Right cardiac atrium (tissue), 5 donors: ENCODE measurements around the gene ZNF547. TPM values are rescaled to one million over a fixed set of nuclear protein-coding genes. Genes with fewer than 3 reads are reported as not detected.
A peak's percentile ranks its signal among the peaks of the same experiment; 100 is the strongest.

ENCODE experiments used
- ATAC-seq, 2 donors: fragments of 200-7000 bp; cut with Tn5 transposase; one replicate each; pipeline versions ENCODE4 v1.8.0 to v1.9.1; 2020; ENCODE audit warnings: moderate library complexity in 2 of 2, mild to moderate bottlenecking in 1 of 2
- DNase-seq, 3 donors: peaks; one replicate each; pipeline ENCODE4 v3.0.0-alpha.2; 2020
- H3K27ac ChIP-seq: one replicate; pipeline ENCODE4 v1.5.1; 2013; ENCODE audit warnings: mild to moderate bottlenecking, low read length, control low read depth, moderate library complexity
- H3K27me3 ChIP-seq: one replicate; pipeline ENCODE4 v1.6.1; 2013; ENCODE audit not compliant: control insufficient read depth, insufficient read depth
- H3K4me1 ChIP-seq: one replicate; pipeline ENCODE4 v1.6.1; 2013; ENCODE audit warnings: low read length; ENCODE audit not compliant: control insufficient read depth, insufficient read depth
- H3K4me3 ChIP-seq: one replicate; pipeline ENCODE4 v1.5.1; 2013; ENCODE audit warnings: low read length, control low read depth
- H3K9me3 ChIP-seq: one replicate; pipeline ENCODE4 v1.6.1; 2013; ENCODE audit warnings: low read length; ENCODE audit not compliant: control insufficient read depth
- WGBS: extraction: QIAGEN DNeasy Blood & Tissue Kit; methylation state at CpG from one replicate; pipeline ENCODE4 v1.1.7; 2013; 5-methylcytosine and 5-hydroxymethylcytosine counted together
- intact Hi-C, 4 donors: fragments of 100-400 bp; cut with DNase I; formaldehyde crosslinking; loops; one replicate each; pipeline versions ENCODE4 v1.11.0 to v1.14.0; 2022 to 2023
- long read RNA-seq, 4 donors: library from polyadenylated mRNA; unstranded; transcript quantifications; one replicate each; pipeline ENCODE4 v2.0.0, GENCODE V29; 2020 to 2021
- polyA plus RNA-seq: library from polyadenylated mRNA; stranded (reverse); fragments of 200-250 nt; gene quantifications from one replicate; pipeline ENCODE4 v1.2.3, GENCODE V29; 2013
- total RNA-seq, 4 donors: library from RNA; stranded (reverse); fragmentation: NEBNext Ultra II Directional; extraction: Animal tissue kit (Norgen Biotek cat#: 25700); gene quantifications; one replicate each; pipeline ENCODE4 v1.2.1, GENCODE V29; 2021
- donor health status: healthy with polysubstance abuse.
- donor health status: DM: no; HTN: yes; CAD: no.
- donor health status: DM: no; HTN: no; CAD: no.
- donor health status: DM: no; HTN: yes; CAD: no; lungs with severe emphysema.
- donor health status: DM: yes; HTN: yes; CAD: no.

Gene ZNF547
- total RNA-seq (1 to 10 TPM; 3.0 to 5.6 (median 4.6) TPM), polyA plus RNA-seq (2.7 TPM)
- long read RNA-seq, donor 1, partial matches to known transcripts: 0 of 6 reads
- long read RNA-seq, donor 1, other reads (novel, unspliced or antisense): 1 of 6 reads
- long read RNA-seq, donor 2: 0 reads
- long read RNA-seq, donor 3, transcript ZNF547-201 (4 exons, 2,739 nt): major isoform, 9 of 11 reads
- long read RNA-seq, donor 3, partial matches to known transcripts: 0 of 11 reads
- long read RNA-seq, donor 3, other reads (novel, unspliced or antisense): 0 of 11 reads
- long read RNA-seq, donor 4: 0 reads

GRCh38 chr19:57362997-57363687 is at the start of gene ZNF547, which contains the start of gene TRAPPC2B:
Gene ZNF547, plus strand, starts transcription at chr19:57363551. Its CDS starts 5,005 bp downstream, at chr19:57368556.
Gene TRAPPC2B, plus strand, starts transcription at chr19:57363551. Its CDS starts 1,283 bp downstream, at chr19:57364834.
- DNase-seq: peak; percentile 99 to 100 (median 100)
- Histone ChIP-seq H3K27ac (peak within 1 kb of the TSS; percentile 95), H3K4me3 (peak within 1 kb of the TSS; percentile 84), H3K9me3 (no peaks in the 10 kb centered on the region), H3K4me1 (no peaks in the 10 kb centered on the region), H3K27me3 (no peaks in the 10 kb centered on the region)
- peak; percentile 94 to 97 for ATAC-seq
- 2% methylated on average over 47 of the region's 47 CpGs for WGBS
- intact Hi-C loops: no loop called here

- DNase-seq (no peak), ATAC-seq (no peak)
- 62% methylated on average over 4 of the region's 4 CpGs for WGBS
- Histone ChIP-seq H3K27ac (no peak overlapping the region), H3K9me3 (no peaks in the 10 kb centered on the region), H3K4me1 (no peaks in the 10 kb centered on the region), H3K4me3 (no peak overlapping the region), H3K27me3 (no peaks in the 10 kb centered on the region)
- intact Hi-C loops: no loop called here
Observed at GRCh38 chr19:57314146-57314545, 49.2 kb upstream of the ZNF547 start.

DNA sequence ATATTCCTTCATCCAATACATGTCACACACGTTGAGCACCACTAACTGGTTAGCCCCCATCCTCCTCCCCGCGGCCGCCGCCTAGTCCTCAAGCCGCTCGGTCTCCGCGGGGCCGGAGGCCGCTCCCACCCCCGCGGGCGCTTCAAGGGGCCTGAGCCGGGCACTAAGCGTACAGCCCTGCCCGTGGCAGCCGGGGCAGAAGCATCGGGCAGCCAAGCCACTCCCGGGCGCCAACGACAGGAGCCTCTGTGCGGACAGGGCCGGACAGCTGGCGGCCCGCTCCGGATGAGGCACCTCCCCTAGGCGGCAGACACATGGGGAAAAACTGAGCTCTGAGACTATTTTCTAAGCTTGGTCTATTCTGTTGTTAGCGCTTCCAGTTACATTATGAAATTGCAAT is 45.8 kb upstream of the ZNF547 start:
- no peaks in the 10 kb centered on the region for H3K4me1 ChIP-seq
- H3K27me3 ChIP-seq: no peaks in the 10 kb centered on the region
- WGBS: 18% methylated on average over 29 of the region's 29 CpGs
- no peaks in the 10 kb centered on the region for H3K9me3 ChIP-seq
- peak overlapping the region; percentile 5 for H3K4me3 ChIP-seq
- no peak overlapping the region for H3K27ac ChIP-seq
- intact Hi-C loops: no loop called here
- peak; percentile 20 to 22 for ATAC-seq
- peak in 2 of 3 donors; percentile 56 to 62 for DNase-seq

DNA sequence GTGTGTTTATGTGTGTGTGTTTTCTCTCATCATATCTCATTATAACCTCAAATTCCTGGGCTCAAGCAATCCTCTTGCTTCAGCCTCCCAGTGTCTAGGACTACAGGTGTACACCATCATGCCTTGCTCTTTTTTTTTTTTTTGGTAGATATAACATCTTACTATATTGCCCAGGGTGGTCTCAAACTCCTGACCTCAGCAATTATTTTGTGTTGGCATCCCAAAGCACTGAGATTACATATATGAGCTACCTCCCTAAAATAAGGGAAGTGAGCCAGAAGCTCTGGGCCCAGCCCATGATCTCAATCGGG is 43.5 kb upstream of the ZNF547 start:
- no peaks in the 10 kb centered on the region for H3K27me3 ChIP-seq
- 0% methylated on average over 1 of the region's 1 CpG for WGBS
- intact Hi-C loops: no loop called here
- H3K4me1 ChIP-seq: no peaks in the 10 kb centered on the region
- ATAC-seq: no peak
- H3K27ac ChIP-seq: peak overlapping the region; percentile 83
- no peak for DNase-seq
- peak overlapping the region; percentile 63 for H3K4me3 ChIP-seq
- no peaks in the 10 kb centered on the region for H3K9me3 ChIP-seq

GRCh38 chr19:57320180-57321084 is 42.9 kb upstream of the ZNF547 start, which contains the start of gene ZNF543:
Gene ZNF543, plus strand, starts transcription at chr19:57320472. Its CDS starts 382 bp downstream, at chr19:57320854.
- H3K9me3 ChIP-seq: no peaks in the 10 kb centered on the region
- WGBS: under 1% methylated on average over 71 of the region's 71 CpGs
- H3K27ac ChIP-seq: peak within 1 kb of the TSS; percentile 83
- DNase-seq (peak; percentile 97 to 99 (median 99)), ATAC-seq (peak; percentile 99)
- peak within 1 kb of the TSS; percentile 73 for H3K4me3 ChIP-seq
- H3K4me1 ChIP-seq: no peaks in the 10 kb centered on the region
- intact Hi-C loops: no loop called here
- H3K27me3 ChIP-seq: no peaks in the 10 kb centered on the region

DNA sequence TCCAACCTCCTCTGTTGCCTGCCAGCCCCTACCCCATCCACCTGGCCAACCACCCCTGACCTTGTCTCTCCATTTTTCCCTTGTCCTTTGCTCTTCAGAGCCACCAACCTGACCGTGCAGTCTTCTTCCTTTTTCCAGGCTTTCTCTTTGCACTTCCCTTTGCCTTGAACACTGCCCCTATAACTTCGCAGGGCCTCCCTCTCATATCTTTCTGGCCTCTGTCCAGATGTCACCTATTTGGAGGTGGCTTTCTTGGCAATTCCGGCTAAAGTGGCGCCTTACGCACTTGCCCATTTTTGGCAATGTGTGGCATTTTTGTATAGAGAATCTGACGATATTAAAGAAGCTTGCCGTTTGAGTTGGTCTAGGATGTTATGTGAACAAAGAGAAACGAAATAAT is 42.2 kb upstream of the ZNF547 start:
- H3K27ac ChIP-seq: peak overlapping the region; percentile 50
- H3K9me3 ChIP-seq: no peaks in the 10 kb centered on the region
- H3K4me1 ChIP-seq: no peaks in the 10 kb centered on the region
- intact Hi-C loops: no loop called here
- 28% methylated on average over 8 of the region's 8 CpGs for WGBS
- no peak for ATAC-seq
- H3K4me3 ChIP-seq: peak overlapping the region; percentile 73
- no peak for DNase-seq
- no peaks in the 10 kb centered on the region for H3K27me3 ChIP-seq

- 69% methylated on average over 3 of the region's 3 CpGs for WGBS
- Histone ChIP-seq H3K4me1 (no peaks in the 10 kb centered on the region), H3K4me3 (peak overlapping the region; percentile 73), H3K27me3 (no peaks in the 10 kb centered on the region), H3K9me3 (no peaks in the 10 kb centered on the region), H3K27ac (no peak overlapping the region)
- intact Hi-C loops: no loop called here
- no peak for ATAC-seq
- DNase-seq: no peak
Observed at GRCh38 chr19:57321751-57322150, 41.6 kb upstream of the ZNF547 start.

DNA sequence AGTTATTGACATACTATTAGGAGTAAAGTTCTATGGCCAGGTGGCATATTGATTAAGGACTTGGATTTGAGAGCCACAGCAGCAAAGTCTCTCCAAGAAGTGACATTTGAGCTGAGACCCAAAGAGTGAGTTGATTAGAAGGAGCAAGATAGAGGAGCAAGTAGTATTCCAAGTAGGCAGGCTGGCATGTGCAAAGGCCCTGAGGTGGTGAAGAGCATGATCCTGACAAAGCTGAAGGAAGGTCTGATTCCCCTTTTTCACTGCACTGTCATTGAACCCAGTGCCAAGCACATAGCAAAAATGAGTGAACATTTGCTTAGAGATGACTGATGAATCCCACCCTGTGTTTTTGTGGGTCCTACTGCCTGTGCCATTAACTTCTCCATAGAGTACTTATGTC is 38.4 kb upstream of the ZNF547 start:
- H3K9me3 ChIP-seq: peaks cover 3% of the 10 kb centered on the region
- no peak for ATAC-seq

GRCh38 chr19:57327993-57328392 is 35.4 kb upstream of the ZNF547 start:
- H3K27ac ChIP-seq: no peak overlapping the region
- WGBS: 95% methylated on average over 8 of the region's 8 CpGs
- ATAC-seq (no peak), DNase-seq (no peak)
- intact Hi-C loops: no loop called here
- H3K4me1 ChIP-seq: no peaks in the 10 kb centered on the region
- H3K9me3 ChIP-seq: peaks cover 3% of the 10 kb centered on the region
- no peaks in the 10 kb centered on the region for H3K27me3 ChIP-seq
- H3K4me3 ChIP-seq: no peak overlapping the region

More for the DNA sequence above, 38.4 kb upstream of the ZNF547 start:
- Histone ChIP-seq H3K4me1 (no peaks in the 10 kb centered on the region), H3K27me3 (no peaks in the 10 kb centered on the region), H3K27ac (no peak overlapping the region), H3K4me3 (no peak overlapping the region)
- intact Hi-C loops: no loop called here
- DNase-seq: no peak

GRCh38 chr19:57334191-57334590 is 29.2 kb upstream of the ZNF547 start:
- no peaks in the 10 kb centered on the region for H3K27me3 ChIP-seq
- no peak overlapping the region for H3K27ac ChIP-seq
- ATAC-seq: peak in 1 of 2 donors; percentile 16
- peaks cover 5% of the 10 kb centered on the region for H3K4me1 ChIP-seq
- DNase-seq: no peak
- intact Hi-C loops: no loop called here
- no peaks in the 10 kb centered on the region for H3K9me3 ChIP-seq
- H3K4me3 ChIP-seq: no peak overlapping the region
- WGBS: 84% methylated on average over 4 of the region's 4 CpGs

DNA sequence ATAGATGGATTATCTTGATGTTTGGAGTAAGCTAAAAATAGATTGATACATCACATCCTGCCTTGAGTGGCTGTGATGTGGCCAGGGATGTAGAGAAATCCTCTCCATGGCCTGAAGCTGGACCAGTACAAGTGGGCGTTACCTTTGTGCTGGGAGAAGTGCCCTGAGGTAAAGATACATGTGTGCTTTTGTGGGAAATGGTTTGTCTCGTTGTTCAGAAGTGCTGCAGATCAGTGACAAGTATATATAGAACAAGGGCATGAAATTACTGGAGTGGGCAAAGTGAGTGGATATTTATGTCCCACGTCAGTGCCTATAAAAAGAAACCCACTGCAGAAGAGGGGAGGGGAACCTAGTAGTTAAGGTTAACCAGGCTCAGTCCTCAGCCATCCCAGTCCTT is 24.5 kb upstream of the ZNF547 start:
- Histone ChIP-seq H3K27me3 (no peaks in the 10 kb centered on the region), H3K4me3 (no peak overlapping the region), H3K27ac (peak overlapping the region; percentile 79), H3K9me3 (no peaks in the 10 kb centered on the region), H3K4me1 (peaks cover 5% of the 10 kb centered on the region)
- 43% methylated on average over 3 of the region's 3 CpGs for WGBS
- peak; percentile 80 to 83 for ATAC-seq
- intact Hi-C loops: no loop called here
- no peak for DNase-seq
